Measurements from ENCODE around the gene SLC9A9. TPM values are rescaled to one million over a fixed set of nuclear protein-coding genes. Genes with fewer than 3 reads are reported as not detected.

The SLC9A9 gene
- total and polyA plus RNA-seq, 9 of the 15 experiments (the other 6 are each of a cell fraction or from before 2014, with no cell fraction given) = 0.03 to 0.13 TPM; not detected in 7

DNA sequence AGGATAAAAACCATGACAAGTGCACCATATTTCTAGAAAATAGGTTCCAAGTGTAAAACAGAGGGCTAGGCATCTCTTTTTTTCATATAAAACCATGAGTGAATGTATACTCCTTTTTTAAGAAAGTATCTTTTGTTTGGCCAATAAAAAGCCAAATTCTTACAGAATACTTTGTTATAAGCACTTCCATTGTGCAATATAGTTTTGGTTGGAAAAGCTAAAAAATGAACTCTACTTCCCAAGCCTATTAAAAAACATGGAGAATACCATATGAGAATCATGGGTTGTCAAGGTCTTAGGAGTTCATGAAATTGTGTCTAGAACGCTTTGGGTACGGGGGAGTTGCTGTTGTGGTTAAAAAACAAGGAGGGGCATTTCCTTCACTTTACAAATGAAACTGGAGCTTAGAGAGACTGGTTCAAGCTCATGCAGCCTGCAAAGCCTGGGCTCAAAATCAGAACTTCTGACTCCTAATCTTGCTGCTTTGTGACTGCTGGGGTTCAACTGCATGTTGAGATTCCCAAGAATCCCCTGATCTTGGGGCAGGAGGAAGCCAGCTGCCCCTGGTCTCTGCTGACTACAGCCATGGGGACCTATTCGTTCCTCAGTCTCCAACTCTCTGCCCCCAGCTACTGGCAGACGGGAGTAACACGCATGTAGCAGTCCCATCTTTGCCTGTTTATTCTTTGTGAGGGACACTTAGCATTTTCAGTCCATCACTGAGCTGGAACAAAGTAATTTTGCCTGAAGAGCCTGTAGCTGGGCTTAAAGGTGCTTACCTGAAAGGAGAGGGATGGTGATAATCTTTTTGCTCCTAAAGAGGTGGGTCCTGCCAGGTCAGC lies 499.6 kb downstream of the SLC9A9 start (continued):
- TF ChIP-seq BHLHE40 (IDR thresholded peaks at IDR 0.05; ENCODE audit: low read length) (no peak), MTA2 (IDR thresholded peaks at IDR 0.05; ENCODE audit: low read depth) (no peak), CEBPG (CRISPR knock-in tag; IDR thresholded peaks at IDR 0.05) (no peak), CEBPG (tag; conservative IDR thresholded peaks at IDR 0.05 in 1 of 2, IDR thresholded peaks at IDR 0.05 in 1 of 2) (peak; percentile 34 to 72; a peak in 2 of 4 replicates), ZNF316 (IDR thresholded peaks at IDR 0.05) (no peak), BRD9 (IDR thresholded peaks at IDR 0.05; ENCODE audit: low read depth, partially characterized antibody) (no peak), JUNB (CRISPR knock-in tag; conservative IDR thresholded peaks at IDR 0.05) (no peak), KDM4B (IDR thresholded peaks at IDR 0.05; ENCODE audit: borderline replicate concordance in 2 of 2, low read depth in 1 of 2) (no peak), ZNF354B (CRISPR knock-in tag; IDR thresholded peaks at IDR 0.05) (no peak), ZNF212 (CRISPR knock-in tag; IDR thresholded peaks at IDR 0.05) (no peak), CSDE1 (IDR thresholded peaks at IDR 0.05) (no peak), HMG20A (CRISPR knock-in tag; conservative IDR thresholded peaks at IDR 0.05) (no peak), BCL6 (CRISPR knock-in tag; IDR thresholded peaks at IDR 0.05) (no peak), CBX5 (IDR thresholded peaks at IDR 0.05; ENCODE audit: borderline replicate concordance, low read depth) (no peak), NCOA6 (IDR thresholded peaks at IDR 0.05) (no peak), ATF1 (CRISPR knock-in tag; IDR thresholded peaks at IDR 0.05) (no peak), ATF1 (tag; IDR thresholded peaks at IDR 0.05) (no peak), ZSCAN32 (CRISPR knock-in tag; IDR thresholded peaks at IDR 0.05) (no peak)
- TF ChIP-seq, protein P1, sequence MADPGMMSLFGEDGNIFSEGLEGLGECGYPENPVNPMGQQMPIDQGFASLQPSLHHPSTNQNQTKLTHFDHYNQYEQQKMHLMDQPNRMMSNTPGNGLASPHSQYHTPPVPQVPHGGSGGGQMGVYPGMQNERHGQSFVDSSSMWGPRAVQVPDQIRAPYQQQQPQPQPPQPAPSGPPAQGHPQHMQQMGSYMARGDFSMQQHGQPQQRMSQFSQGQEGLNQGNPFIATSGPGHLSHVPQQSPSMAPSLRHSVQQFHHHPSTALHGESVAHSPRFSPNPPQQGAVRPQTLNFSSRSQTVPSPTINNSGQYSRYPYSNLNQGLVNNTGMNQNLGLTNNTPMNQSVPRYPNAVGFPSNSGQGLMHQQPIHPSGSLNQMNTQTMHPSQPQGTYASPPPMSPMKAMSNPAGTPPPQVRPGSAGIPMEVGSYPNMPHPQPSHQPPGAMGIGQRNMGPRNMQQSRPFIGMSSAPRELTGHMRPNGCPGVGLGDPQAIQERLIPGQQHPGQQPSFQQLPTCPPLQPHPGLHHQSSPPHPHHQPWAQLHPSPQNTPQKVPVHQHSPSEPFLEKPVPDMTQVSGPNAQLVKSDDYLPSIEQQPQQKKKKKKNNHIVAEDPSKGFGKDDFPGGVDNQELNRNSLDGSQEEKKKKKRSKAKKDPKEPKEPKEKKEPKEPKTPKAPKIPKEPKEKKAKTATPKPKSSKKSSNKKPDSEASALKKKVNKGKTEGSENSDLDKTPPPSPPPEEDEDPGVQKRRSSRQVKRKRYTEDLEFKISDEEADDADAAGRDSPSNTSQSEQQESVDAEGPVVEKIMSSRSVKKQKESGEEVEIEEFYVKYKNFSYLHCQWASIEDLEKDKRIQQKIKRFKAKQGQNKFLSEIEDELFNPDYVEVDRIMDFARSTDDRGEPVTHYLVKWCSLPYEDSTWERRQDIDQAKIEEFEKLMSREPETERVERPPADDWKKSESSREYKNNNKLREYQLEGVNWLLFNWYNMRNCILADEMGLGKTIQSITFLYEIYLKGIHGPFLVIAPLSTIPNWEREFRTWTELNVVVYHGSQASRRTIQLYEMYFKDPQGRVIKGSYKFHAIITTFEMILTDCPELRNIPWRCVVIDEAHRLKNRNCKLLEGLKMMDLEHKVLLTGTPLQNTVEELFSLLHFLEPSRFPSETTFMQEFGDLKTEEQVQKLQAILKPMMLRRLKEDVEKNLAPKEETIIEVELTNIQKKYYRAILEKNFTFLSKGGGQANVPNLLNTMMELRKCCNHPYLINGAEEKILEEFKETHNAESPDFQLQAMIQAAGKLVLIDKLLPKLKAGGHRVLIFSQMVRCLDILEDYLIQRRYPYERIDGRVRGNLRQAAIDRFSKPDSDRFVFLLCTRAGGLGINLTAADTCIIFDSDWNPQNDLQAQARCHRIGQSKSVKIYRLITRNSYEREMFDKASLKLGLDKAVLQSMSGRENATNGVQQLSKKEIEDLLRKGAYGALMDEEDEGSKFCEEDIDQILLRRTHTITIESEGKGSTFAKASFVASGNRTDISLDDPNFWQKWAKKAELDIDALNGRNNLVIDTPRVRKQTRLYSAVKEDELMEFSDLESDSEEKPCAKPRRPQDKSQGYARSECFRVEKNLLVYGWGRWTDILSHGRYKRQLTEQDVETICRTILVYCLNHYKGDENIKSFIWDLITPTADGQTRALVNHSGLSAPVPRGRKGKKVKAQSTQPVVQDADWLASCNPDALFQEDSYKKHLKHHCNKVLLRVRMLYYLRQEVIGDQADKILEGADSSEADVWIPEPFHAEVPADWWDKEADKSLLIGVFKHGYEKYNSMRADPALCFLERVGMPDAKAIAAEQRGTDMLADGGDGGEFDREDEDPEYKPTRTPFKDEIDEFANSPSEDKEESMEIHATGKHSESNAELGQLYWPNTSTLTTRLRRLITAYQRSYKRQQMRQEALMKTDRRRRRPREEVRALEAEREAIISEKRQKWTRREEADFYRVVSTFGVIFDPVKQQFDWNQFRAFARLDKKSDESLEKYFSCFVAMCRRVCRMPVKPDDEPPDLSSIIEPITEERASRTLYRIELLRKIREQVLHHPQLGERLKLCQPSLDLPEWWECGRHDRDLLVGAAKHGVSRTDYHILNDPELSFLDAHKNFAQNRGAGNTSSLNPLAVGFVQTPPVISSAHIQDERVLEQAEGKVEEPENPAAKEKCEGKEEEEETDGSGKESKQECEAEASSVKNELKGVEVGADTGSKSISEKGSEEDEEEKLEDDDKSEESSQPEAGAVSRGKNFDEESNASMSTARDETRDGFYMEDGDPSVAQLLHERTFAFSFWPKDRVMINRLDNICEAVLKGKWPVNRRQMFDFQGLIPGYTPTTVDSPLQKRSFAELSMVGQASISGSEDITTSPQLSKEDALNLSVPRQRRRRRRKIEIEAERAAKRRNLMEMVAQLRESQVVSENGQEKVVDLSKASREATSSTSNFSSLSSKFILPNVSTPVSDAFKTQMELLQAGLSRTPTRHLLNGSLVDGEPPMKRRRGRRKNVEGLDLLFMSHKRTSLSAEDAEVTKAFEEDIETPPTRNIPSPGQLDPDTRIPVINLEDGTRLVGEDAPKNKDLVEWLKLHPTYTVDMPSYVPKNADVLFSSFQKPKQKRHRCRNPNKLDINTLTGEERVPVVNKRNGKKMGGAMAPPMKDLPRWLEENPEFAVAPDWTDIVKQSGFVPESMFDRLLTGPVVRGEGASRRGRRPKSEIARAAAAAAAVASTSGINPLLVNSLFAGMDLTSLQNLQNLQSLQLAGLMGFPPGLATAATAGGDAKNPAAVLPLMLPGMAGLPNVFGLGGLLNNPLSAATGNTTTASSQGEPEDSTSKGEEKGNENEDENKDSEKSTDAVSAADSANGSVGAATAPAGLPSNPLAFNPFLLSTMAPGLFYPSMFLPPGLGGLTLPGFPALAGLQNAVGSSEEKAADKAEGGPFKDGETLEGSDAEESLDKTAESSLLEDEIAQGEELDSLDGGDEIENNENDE (IDR thresholded peaks at IDR 0.05; ENCODE audit: low read depth, low read length) = no peak
